ENCODE data around the gene GRIP2.

GRIP2 gene

DNA sequence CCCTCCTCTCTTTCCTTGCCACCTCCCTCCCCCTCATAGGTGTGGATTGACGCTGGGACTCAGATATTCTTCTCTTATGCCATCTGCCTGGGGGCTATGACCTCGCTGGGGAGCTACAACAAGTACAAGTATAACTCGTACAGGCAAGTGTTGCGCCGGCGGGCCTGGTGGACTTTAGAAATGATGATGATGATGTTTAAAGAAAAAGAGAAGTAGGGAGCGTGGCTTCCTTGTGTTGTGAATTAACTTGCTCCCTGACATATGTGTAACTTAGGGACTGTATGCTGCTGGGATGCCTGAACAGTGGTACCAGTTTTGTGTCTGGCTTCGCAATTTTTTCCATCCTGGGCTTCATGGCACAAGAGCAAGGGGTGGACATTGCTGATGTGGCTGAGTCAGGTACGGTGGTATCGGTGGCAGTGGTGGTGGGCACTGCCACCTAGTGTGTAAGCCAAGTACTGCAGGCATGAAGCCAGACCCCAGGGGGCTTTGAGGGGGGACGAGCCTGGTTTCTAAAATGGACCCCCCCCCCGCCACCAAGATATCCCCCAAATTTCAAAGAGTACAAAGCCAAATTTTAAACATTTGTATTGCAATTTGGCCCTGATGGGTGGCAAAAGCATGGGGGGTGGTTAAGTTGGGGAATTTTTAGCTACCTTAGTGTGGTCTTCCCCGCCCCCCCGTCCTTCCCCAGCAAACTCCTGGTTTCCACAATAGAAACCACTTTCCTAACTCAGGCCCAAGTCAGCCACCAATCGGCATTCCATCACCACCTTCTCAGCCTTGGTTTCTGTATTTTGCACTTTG lies 72.1 kb downstream of the GRIP2 start:
- no peak overlapping the region for H3K4me3 ChIP-seq (ENCODE audit: low read length)
- no peak overlapping the region for H3K27ac ChIP-seq (ENCODE audit: low read length)
- H3K36me3 ChIP-seq (ENCODE audit: control insufficient read depth, insufficient read depth, low read length): peaks cover 32% of the 10 kb centered on the region
- no peaks in the 10 kb centered on the region for H3K4me1 ChIP-seq (ENCODE audit: control insufficient read depth, insufficient read depth, low read length)
- H3K27me3 ChIP-seq (ENCODE audit: control insufficient read depth, insufficient read depth, low read length): no peaks in the 10 kb centered on the region
- no peaks in the 10 kb centered on the region for H3K9me3 ChIP-seq (ENCODE audit: control insufficient read depth, insufficient read depth, low read length)
- peak; percentile 37 for DNase-seq (ENCODE audit: low read depth, low spot score)
- no CpG with 5 or more reads among the region's 15 CpGs for WGBS (ENCODE audit: insufficient coverage, insufficient read length)

DNA sequence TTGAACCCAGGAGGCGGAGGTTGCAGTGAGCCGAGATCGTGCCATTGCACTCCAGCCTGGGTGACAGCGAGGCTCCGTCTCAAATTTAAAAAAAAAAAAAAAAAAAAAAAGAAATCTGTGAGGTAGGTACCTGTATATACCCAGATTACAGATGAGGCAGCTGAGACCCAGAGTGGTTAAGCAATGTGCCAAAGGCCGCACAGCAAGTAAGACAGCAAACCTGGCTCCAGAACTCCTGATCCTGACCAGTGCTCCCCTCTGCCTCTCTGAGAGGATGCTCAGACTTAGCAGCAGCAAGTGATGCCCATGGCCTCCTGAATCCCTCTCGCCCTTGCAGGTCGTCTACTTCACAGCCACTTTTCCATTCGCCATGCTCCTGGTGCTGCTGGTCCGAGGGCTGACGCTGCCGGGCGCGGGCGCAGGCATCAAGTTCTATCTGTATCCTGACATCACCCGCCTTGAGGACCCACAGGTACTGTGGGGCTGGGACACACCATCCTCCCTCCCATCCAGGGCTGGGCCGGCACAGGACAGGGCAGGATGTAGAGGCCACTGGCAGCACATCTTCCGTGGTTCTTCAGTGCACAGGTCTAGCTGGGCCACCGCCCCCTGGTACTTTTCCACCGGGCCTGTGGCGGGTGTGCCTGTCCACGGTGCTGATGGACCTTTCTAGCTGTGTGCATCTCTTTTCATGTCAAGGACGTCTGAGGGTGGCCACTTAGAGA lies 73.8 kb downstream of the GRIP2 start:
- no CpG with 5 or more reads among the region's 23 CpGs for WGBS (ENCODE audit: insufficient coverage, insufficient read length)
- no peaks in the 10 kb centered on the region for H3K27me3 ChIP-seq (ENCODE audit: control insufficient read depth, insufficient read depth, low read length)
- no peak overlapping the region for H3K4me3 ChIP-seq (ENCODE audit: low read length)
- no peak for DNase-seq (ENCODE audit: low read depth, low spot score)
- H3K4me1 ChIP-seq (ENCODE audit: control insufficient read depth, insufficient read depth, low read length): no peaks in the 10 kb centered on the region
- no peak overlapping the region for H3K27ac ChIP-seq (ENCODE audit: low read length)
- H3K9me3 ChIP-seq (ENCODE audit: control insufficient read depth, insufficient read depth, low read length): no peaks in the 10 kb centered on the region
- peaks cover 29% of the 10 kb centered on the region; the same call in 1 of the 2 replicates for H3K36me3 ChIP-seq (ENCODE audit: control insufficient read depth, insufficient read depth, low read length)

DNA sequence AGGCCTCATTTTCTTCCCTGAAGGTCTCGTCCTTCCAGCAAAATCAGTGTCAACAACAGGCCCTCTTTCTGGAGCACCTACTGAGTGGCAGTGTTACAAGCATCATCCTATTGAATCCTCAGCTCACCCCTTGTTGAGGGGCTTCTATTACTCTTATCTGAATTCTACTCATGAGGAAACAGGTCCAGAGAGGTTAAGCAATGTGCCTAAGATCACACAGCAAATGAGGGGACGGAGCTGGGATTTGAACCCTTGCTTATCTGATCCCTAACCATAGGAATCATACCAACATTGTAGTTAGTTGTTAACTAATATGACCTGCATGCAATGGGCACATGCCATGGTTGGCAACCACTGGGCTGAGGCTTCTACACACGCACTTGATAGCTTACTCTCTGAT lies 74.7 kb downstream of the GRIP2 start:
- no CpG with 5 or more reads among the region's 3 CpGs for WGBS (ENCODE audit: insufficient coverage, insufficient read length)
- Histone ChIP-seq H3K27me3 (ENCODE audit: control insufficient read depth, insufficient read depth, low read length) (no peaks in the 10 kb centered on the region), H3K27ac (ENCODE audit: low read length) (no peak overlapping the region), H3K36me3 (ENCODE audit: control insufficient read depth, insufficient read depth, low read length) (peaks cover 36% of the 10 kb centered on the region), H3K4me1 (ENCODE audit: control insufficient read depth, insufficient read depth, low read length) (no peaks in the 10 kb centered on the region), H3K9me3 (ENCODE audit: control insufficient read depth, insufficient read depth, low read length) (no peaks in the 10 kb centered on the region), H3K4me3 (ENCODE audit: low read length) (no peak overlapping the region)
- no peak for DNase-seq (ENCODE audit: low read depth, low spot score)

DNA sequence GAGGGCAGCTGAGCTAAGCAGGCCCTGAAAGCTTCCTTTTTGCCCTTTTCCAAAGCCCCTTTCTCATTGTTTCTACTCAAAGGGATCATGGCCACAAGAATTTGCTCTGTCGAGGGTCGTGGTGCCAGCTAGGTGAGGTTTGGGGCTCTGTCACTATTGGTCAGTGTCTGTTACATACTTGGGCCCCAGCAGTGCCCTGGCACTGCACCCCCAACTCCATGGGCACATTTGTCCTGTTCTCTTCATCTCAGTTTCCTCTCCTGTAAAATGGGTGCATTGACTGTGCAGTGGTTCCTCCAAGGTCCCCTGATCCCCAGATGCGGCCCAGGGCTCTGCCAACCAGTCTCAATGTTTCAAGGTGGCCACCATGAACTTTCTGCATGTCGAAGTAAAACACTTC lies 75.6 kb downstream of the GRIP2 start:
- Histone ChIP-seq H3K9me3 (ENCODE audit: control insufficient read depth, insufficient read depth, low read length) (no peaks in the 10 kb centered on the region), H3K36me3 (ENCODE audit: control insufficient read depth, insufficient read depth, low read length) (peaks cover 37% of the 10 kb centered on the region), H3K4me3 (ENCODE audit: low read length) (no peak overlapping the region), H3K4me1 (ENCODE audit: control insufficient read depth, insufficient read depth, low read length) (no peaks in the 10 kb centered on the region), H3K27ac (ENCODE audit: low read length) (no peak overlapping the region), H3K27me3 (ENCODE audit: control insufficient read depth, insufficient read depth, low read length) (no peaks in the 10 kb centered on the region)
- WGBS (ENCODE audit: insufficient coverage, insufficient read length): no CpG with 5 or more reads among the region's 4 CpGs
- DNase-seq (ENCODE audit: low read depth, low spot score): no peak

DNA sequence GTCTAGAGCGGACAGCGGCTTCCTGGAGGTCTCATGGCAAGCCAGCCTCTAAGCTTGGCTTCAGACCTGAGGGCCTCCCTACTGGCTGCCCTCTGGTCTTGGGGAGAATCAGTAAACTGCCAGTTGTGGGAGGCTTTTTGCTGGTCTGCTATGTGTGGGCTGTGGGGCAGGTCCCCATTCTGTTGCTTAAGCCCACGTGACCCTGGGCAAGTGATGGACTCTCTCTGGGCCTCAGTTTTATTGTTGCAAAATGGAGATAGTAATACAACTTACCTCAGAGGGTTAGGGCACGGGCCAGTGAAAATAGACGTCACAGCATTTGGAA lies 76.0 kb downstream of the GRIP2 start:
- Histone ChIP-seq H3K27me3 (ENCODE audit: control insufficient read depth, insufficient read depth, low read length) (no peaks in the 10 kb centered on the region), H3K36me3 (ENCODE audit: control insufficient read depth, insufficient read depth, low read length) (peaks cover 32% of the 10 kb centered on the region), H3K9me3 (ENCODE audit: control insufficient read depth, insufficient read depth, low read length) (no peaks in the 10 kb centered on the region), H3K4me3 (ENCODE audit: low read length) (no peak overlapping the region), H3K27ac (ENCODE audit: low read length) (no peak overlapping the region), H3K4me1 (ENCODE audit: control insufficient read depth, insufficient read depth, low read length) (no peaks in the 10 kb centered on the region)
- WGBS (ENCODE audit: insufficient coverage, insufficient read length): no CpG with 5 or more reads among the region's 5 CpGs
- DNase-seq (ENCODE audit: low read depth, low spot score): no peak

GRCh38 chr3:14463330-14464140 lies 76.6 kb downstream of the GRIP2 start:
- no peak for DNase-seq (ENCODE audit: low read depth, low spot score)
- WGBS (ENCODE audit: insufficient coverage, insufficient read length): no CpG with 5 or more reads among the region's 26 CpGs

DNA sequence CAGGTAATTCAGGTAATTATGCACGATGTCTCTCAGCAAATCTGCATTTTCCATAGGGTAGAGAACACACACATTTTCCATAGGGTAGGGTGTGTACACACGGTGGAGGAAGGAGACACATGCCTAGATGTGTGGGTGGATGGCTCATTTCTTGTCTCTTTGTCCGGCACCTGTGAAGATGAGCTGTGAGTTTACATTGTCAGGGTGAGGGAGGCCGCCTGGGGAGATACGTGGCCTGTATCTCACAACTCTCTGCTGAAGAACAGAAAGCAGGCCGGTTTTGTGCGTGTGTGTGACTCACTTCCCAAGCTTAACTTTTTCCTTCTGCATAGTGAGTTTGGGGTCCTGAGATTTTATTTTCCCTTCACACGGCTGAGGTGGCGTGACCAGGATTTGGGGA lies 77.4 kb downstream of the GRIP2 start:
- Histone ChIP-seq H3K9me3 (ENCODE audit: control insufficient read depth, insufficient read depth, low read length) (no peaks in the 10 kb centered on the region), H3K4me1 (ENCODE audit: control insufficient read depth, insufficient read depth, low read length) (0 out of 2 replicates have a peak, but pooled peaks cover 2% of the 10 kb centered on the region), H3K36me3 (ENCODE audit: control insufficient read depth, insufficient read depth, low read length) (peaks cover 24% of the 10 kb centered on the region), H3K4me3 (ENCODE audit: low read length) (no peak overlapping the region), H3K27me3 (ENCODE audit: control insufficient read depth, insufficient read depth, low read length) (no peaks in the 10 kb centered on the region), H3K27ac (ENCODE audit: low read length) (no peak overlapping the region)
- no CpG with 5 or more reads among the region's 9 CpGs for WGBS (ENCODE audit: insufficient coverage, insufficient read length)
- no peak for DNase-seq (ENCODE audit: low read depth, low spot score)

More at GRCh38 chr3:14463330-14464140, 76.6 kb downstream of the GRIP2 start:
- Histone ChIP-seq H3K36me3 (ENCODE audit: control insufficient read depth, insufficient read depth, low read length) (peaks cover 27% of the 10 kb centered on the region), H3K27ac (ENCODE audit: low read length) (no peak overlapping the region), H3K4me1 (ENCODE audit: control insufficient read depth, insufficient read depth, low read length) (no peaks in the 10 kb centered on the region), H3K4me3 (ENCODE audit: low read length) (no peak overlapping the region), H3K9me3 (ENCODE audit: control insufficient read depth, insufficient read depth, low read length) (no peaks in the 10 kb centered on the region), H3K27me3 (ENCODE audit: control insufficient read depth, insufficient read depth, low read length) (no peaks in the 10 kb centered on the region)

DNA sequence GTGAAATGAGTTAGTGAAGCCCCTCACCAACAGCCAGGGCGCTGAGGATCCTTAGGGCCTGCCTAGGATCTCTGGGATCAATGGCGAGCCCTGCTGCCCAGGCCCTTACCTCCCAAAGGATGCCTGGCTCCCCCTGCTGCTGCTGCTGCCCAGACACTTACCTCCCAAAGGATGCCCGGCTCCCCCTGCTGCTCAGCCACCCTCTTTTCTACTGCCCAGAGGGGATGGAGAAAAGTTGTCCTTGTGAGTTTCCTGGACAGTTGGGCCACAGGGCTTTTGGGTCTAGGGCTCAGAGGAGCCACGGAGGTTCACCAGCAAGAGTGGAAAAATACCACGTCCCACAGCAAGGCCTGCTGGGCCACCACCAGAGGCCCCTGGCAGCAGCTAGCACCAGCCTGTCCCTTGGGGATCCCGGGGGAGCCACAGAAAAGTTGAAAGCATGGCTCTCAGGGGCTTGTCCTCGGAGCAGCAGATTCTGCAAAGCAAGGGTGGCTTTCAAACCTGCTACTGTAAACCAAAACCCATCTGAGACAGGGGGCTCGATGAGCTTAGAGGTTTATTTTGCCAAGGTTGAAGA lies 78.3 kb downstream of the GRIP2 start:
- no peak for DNase-seq (ENCODE audit: low read depth, low spot score)
- Histone ChIP-seq H3K9me3 (ENCODE audit: control insufficient read depth, insufficient read depth, low read length) (no peaks in the 10 kb centered on the region), H3K4me1 (ENCODE audit: control insufficient read depth, insufficient read depth, low read length) (0 out of 2 replicates have a peak, but pooled peaks cover 2% of the 10 kb centered on the region), H3K27me3 (ENCODE audit: control insufficient read depth, insufficient read depth, low read length) (no peaks in the 10 kb centered on the region), H3K36me3 (ENCODE audit: control insufficient read depth, insufficient read depth, low read length) (peaks cover 22% of the 10 kb centered on the region), H3K27ac (ENCODE audit: low read length) (no peak overlapping the region), H3K4me3 (ENCODE audit: low read length) (no peak overlapping the region)
- no CpG with 5 or more reads among the region's 8 CpGs for WGBS (ENCODE audit: insufficient coverage, insufficient read length)

DNA sequence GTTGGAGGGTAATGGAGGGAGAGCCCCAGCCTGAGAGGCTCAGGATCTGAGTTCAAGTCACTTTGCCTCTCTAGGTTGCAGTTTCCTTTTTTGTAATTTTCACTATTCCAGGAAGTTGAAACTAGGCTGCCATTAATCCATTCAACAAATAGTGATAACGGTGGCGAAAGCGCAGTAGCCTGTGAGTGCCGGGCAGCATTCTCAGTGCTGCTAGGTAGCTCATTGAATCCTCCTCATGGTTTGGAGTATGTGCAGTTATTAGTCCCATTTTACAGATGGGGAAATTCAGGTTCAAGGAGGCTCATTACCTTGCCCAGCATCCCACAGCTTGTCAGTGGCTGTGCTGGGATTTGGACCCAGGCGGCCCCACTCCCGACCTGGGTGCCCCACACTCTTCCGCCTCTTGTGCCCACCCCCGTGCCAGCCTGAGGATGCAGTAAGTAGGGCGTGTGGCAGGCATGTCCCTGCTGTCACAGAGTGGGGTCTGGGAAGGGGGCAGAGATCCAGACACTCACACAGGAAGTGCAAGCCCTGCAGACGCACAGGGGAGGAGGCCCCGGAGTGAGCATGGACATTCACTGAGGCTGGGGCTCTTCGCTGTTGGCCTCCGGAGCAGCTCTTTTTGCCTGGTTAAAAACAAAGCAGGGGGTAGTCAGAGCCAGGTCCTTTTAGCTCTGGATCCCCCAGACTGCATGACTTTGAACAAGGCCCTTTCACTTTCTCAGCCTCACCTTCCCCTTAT lies 79.0 kb downstream of the GRIP2 start:
- WGBS (ENCODE audit: insufficient coverage, insufficient read length): no CpG with 5 or more reads among the region's 13 CpGs
- DNase-seq (ENCODE audit: low read depth, low spot score): no peak
- H3K4me3 ChIP-seq (ENCODE audit: low read length): no peak overlapping the region
- H3K9me3 ChIP-seq (ENCODE audit: control insufficient read depth, insufficient read depth, low read length): no peaks in the 10 kb centered on the region
- 0 out of 2 replicates have a peak, but pooled peaks cover 2% of the 10 kb centered on the region for H3K4me1 ChIP-seq (ENCODE audit: control insufficient read depth, insufficient read depth, low read length)
- no peak overlapping the region for H3K27ac ChIP-seq (ENCODE audit: low read length)
- peaks cover 17% of the 10 kb centered on the region for H3K36me3 ChIP-seq (ENCODE audit: control insufficient read depth, insufficient read depth, low read length)
- H3K27me3 ChIP-seq (ENCODE audit: control insufficient read depth, insufficient read depth, low read length): no peaks in the 10 kb centered on the region

Data from iPS DF 6.9 (cell line).